HepG2 (cell line): ENCODE measurements around the gene TIMELESS. TPM values are rescaled to one million over a fixed set of nuclear protein-coding genes. Genes with fewer than 3 reads are reported as not detected.

Experiments used
- FOXA1 ChIP-seq, 2 experiments: fragments of 450-650 bp in 1 of 2; sonication (generic) in 1 of 2; formaldehyde crosslinking in 1 of 2; IDR thresholded peaks; 2 replicates each; pipeline versions ENCODE4 v1.4.0 to v1.6.1; 2016 to 2020; ENCODE audit warnings: missing genetic modification reagents in 1 of 2
- ISX ChIP-seq: sonication (generic); formaldehyde crosslinking; conservative IDR thresholded peaks from 2 replicates; pipeline ENCODE4 v1.5.0; 2020; ENCODE audit warnings: missing genetic modification reagents
- KAT2B ChIP-seq: fragments of 150-350 bp; IDR thresholded peaks from 2 replicates; pipeline ENCODE4 v1.6.1; 2014; ENCODE audit warnings: low read depth, low read length, borderline replicate concordance
- MAFK ChIP-seq, 2 experiments: IDR thresholded peaks in 1 of 2; conservative IDR thresholded peaks in 1 of 2; 2 replicates each; pipeline ENCODE4 v1.6.1; 2011; ENCODE audit warnings: improper control_type of control experiment in 2 of 2, low read length in 2 of 2
- NFYC ChIP-seq: IDR thresholded peaks from 2 replicates; pipeline ENCODE4 v1.6.1; 2016; ENCODE audit warnings: missing genetic modification reagents, missing compliant biosample characterization
- NR2F6 ChIP-seq, 2 experiments: IDR thresholded peaks; 2 replicates each; pipeline ENCODE4 v1.6.1; 2016; ENCODE audit warnings: antibody characterized with exemption in 1 of 2, mild to moderate bottlenecking in 1 of 2
- PHF5A ChIP-seq: IDR thresholded peaks from one replicate; pipeline ENCODE4 v1.6.1; 2018; ENCODE audit warnings: low read depth, missing genetic modification reagents; ENCODE audit not compliant: unreplicated experiment
- ZFY ChIP-seq: sonication (generic); formaldehyde crosslinking; IDR thresholded peaks from 2 replicates; pipeline ENCODE4 v1.4.0; 2020; ENCODE audit warnings: missing genetic modification reagents
- ZMAT3 ChIP-seq: sonication (generic); formaldehyde crosslinking; conservative IDR thresholded peaks from 2 replicates; pipeline ENCODE4 v1.7.0; 2021; ENCODE audit warnings: missing genetic modification reagents
- ZNF256 ChIP-seq: sonication (generic); formaldehyde crosslinking; conservative IDR thresholded peaks from 2 replicates; pipeline ENCODE4 v1.4.0; 2020; ENCODE audit warnings: missing genetic modification reagents
- ZNF335 ChIP-seq: sonication (generic); formaldehyde crosslinking; IDR thresholded peaks from 2 replicates; pipeline ENCODE4 v1.4.0; 2020; ENCODE audit warnings: missing genetic modification reagents
- ZNF563 ChIP-seq: sonication (generic); formaldehyde crosslinking; IDR thresholded peaks from 2 replicates; pipeline ENCODE4 v1.8.0; 2022; ENCODE audit warnings: mild to moderate bottlenecking, moderate library complexity, missing genetic modification reagents
- ZNF850 ChIP-seq: sonication (generic); formaldehyde crosslinking; conservative IDR thresholded peaks from 2 replicates; pipeline ENCODE4 v1.9.0; 2021; ENCODE audit warnings: mild to moderate bottlenecking, missing genetic modification reagents
- ZSCAN9 ChIP-seq: IDR thresholded peaks from 2 replicates; pipeline ENCODE4 v1.6.1; 2016; ENCODE audit warnings: borderline replicate concordance
- polyA plus RNA-seq, 8 experiments: library from polyadenylated mRNA; depleted of rRNA in 3 of 8; stranded (reverse) in 7 of 8; unstranded in 1 of 8; fragments of >200 nt; fragmentation: Illumina TruSeq in 4 of 8; extraction: Trizol in 4 of 8; gene quantifications; 2 replicates each; pipeline versions ENCODE4 v1.2.1 to v1.2.3, GENCODE V29; 2011 to 2016; ENCODE audit warnings: low read depth in 4 of 8, missing spikeins in 1 of 8, mixed read lengths in 1 of 8; ENCODE audit not compliant: insufficient read depth in 1 of 8
- total RNA-seq, 5 experiments: library from RNA; depleted of rRNA; stranded (reverse); fragments of >200 nt; fragmentation: Illumina TruSeq; extraction: Trizol; gene quantifications; 2 replicates each; pipeline ENCODE4 v1.2.3, GENCODE V29; 2016; ENCODE audit warnings: low read depth in 1 of 5
- TF ChIP-seq, protein P1 (sequence below): sonication (generic); formaldehyde crosslinking; IDR thresholded peaks from 2 replicates; pipeline ENCODE4 v1.4.0; 2020; ENCODE audit warnings: missing genetic modification reagents
- TF ChIP-seq, protein P2 (sequence below): sonication (generic); formaldehyde crosslinking; IDR thresholded peaks from 2 replicates; pipeline ENCODE4 v1.5.0; 2020; ENCODE audit warnings: mild to moderate bottlenecking, low read depth, missing genetic modification reagents, borderline replicate concordance
- TF ChIP-seq, protein P3 (sequence below): sonication (generic); formaldehyde crosslinking; IDR thresholded peaks from 2 replicates; pipeline ENCODE4 v1.5.1; 2020; ENCODE audit warnings: missing genetic modification reagents, mild to moderate bottlenecking, borderline replicate concordance
- TF ChIP-seq, protein P4 (sequence below): sonication (generic); formaldehyde crosslinking; IDR thresholded peaks from 2 replicates; pipeline ENCODE4 v1.4.0; 2020; ENCODE audit warnings: missing genetic modification reagents, borderline replicate concordance

Gene TIMELESS
- total and polyA plus RNA-seq, 2 of the 13 experiments (the other 11 are each of a cell fraction or from before 2014, with no cell fraction given) = 4.0 to 20.3 TPM

DNA sequence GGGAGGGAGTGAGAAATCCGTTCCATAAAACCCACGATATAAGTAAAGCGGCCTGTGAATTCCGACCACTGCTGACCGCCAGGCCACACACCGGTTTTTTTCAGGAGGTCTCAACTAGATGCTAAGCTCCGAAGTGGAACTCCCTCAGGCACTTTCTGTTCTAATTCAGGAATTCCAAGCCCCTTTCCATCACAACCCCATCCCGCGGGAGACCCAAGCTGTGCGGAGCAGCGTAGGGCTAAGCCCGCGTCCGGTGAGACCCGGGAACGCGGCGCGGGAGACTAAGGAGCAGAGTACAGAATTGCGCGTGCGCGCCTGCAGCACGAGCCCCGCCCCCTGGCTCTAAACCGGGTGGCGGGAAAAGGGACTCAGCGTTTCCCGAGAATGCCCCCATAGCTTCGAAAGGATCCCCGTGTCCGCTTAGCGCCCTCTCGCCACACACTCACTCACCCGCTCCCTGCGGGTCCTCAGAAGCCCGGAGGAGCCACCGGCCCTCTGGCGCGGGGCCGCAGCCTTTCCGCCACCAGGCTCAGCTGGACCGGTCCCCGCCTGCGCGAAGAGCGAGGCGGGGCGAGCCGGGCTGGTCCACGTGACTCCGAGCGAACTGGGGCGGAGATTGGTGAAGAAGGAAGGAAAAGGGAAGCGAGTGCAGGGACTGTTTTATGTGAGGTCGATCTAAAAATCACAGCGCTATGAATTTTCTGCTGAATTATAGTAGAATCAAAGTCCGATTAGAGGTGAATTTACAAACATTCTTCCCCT, at the start of gene TIMELESS (continued):
- TF ChIP-seq, protein P1, sequence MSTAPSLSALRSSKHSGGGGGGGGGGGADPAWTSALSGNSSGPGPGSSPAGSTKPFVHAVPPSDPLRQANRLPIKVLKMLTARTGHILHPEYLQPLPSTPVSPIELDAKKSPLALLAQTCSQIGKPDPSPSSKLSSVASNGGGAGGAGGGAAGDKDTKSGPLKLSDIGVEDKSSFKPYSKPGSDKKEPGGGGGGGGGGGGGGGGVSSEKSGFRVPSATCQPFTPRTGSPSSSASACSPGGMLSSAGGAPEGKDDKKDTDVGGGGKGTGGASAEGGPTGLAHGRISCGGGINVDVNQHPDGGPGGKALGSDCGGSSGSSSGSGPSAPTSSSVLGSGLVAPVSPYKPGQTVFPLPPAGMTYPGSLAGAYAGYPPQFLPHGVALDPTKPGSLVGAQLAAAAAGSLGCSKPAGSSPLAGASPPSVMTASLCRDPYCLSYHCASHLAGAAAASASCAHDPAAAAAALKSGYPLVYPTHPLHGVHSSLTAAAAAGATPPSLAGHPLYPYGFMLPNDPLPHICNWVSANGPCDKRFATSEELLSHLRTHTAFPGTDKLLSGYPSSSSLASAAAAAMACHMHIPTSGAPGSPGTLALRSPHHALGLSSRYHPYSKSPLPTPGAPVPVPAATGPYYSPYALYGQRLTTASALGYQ (CRISPR knock-in tag) = peak; percentile 62; the same call in 1 of the 2 replicates
- TF ChIP-seq PHF5A (CRISPR knock-in tag) = peak; percentile 80
- peak; percentile 37; the same call in 1 of the 2 replicates for TF ChIP-seq ISX (CRISPR knock-in tag)
- TF ChIP-seq ZNF256 (CRISPR knock-in tag) = 0 out of 2 replicates have a peak, but pooled peaks have one; percentile 61
- TF ChIP-seq ZMAT3 (CRISPR knock-in tag) = 0 out of 2 replicates have a peak, but pooled peaks have one; percentile 35
- TF ChIP-seq ZSCAN9 (CRISPR knock-in tag) = 0 out of 2 replicates have a peak, but pooled peaks have one; percentile 30
- TF ChIP-seq ZFY (CRISPR knock-in tag) = peak; percentile 89
- peak; percentile 84 for TF ChIP-seq ZNF563 (CRISPR knock-in tag)
- TF ChIP-seq FOXA1 (IDR thresholded peaks at IDR 0.05) = no peak
- no peak for TF ChIP-seq FOXA1 (CRISPR knock-in tag; IDR thresholded peaks at IDR 0.05)
- TF ChIP-seq NFYC = peak; percentile 28; the same call in 1 of the 2 replicates
- TF ChIP-seq, protein P2, sequence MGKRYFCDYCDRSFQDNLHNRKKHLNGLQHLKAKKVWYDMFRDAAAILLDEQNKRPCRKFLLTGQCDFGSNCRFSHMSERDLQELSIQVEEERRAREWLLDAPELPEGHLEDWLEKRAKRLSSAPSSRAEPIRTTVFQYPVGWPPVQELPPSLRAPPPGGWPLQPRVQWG (CRISPR knock-in tag) = no peak
- no peak for TF ChIP-seq MAFK (conservative IDR thresholded peaks at IDR 0.05 in 1 of 2, IDR thresholded peaks at IDR 0.05 in 1 of 2; ENCODE audit: low read length in 2 of 2)
- TF ChIP-seq, protein P3, sequence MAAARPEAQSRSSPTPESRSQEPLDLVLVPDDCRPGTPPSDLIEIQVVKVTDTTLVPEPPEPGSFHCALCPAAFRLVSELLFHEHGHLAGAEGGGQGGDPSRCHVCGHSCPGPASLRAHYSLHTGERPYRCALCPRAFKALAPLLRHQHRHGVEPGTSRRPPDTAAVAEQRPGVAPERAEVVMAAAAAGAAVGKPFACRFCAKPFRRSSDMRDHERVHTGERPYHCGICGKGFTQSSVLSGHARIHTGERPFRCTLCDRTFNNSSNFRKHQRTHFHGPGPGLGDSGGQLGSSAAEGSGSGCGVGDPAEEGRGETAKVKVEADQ (CRISPR knock-in tag) = peak; percentile 28
- no peak; the same call in 1 of the 2 replicates for TF ChIP-seq ZNF335 (CRISPR knock-in tag)
- no peak for TF ChIP-seq KAT2B
- TF ChIP-seq NR2F6 (IDR thresholded peaks at IDR 0.05) = no peak
- peak; percentile 33 for TF ChIP-seq NR2F6 (CRISPR knock-in tag; IDR thresholded peaks at IDR 0.05)
- TF ChIP-seq, protein P4, sequence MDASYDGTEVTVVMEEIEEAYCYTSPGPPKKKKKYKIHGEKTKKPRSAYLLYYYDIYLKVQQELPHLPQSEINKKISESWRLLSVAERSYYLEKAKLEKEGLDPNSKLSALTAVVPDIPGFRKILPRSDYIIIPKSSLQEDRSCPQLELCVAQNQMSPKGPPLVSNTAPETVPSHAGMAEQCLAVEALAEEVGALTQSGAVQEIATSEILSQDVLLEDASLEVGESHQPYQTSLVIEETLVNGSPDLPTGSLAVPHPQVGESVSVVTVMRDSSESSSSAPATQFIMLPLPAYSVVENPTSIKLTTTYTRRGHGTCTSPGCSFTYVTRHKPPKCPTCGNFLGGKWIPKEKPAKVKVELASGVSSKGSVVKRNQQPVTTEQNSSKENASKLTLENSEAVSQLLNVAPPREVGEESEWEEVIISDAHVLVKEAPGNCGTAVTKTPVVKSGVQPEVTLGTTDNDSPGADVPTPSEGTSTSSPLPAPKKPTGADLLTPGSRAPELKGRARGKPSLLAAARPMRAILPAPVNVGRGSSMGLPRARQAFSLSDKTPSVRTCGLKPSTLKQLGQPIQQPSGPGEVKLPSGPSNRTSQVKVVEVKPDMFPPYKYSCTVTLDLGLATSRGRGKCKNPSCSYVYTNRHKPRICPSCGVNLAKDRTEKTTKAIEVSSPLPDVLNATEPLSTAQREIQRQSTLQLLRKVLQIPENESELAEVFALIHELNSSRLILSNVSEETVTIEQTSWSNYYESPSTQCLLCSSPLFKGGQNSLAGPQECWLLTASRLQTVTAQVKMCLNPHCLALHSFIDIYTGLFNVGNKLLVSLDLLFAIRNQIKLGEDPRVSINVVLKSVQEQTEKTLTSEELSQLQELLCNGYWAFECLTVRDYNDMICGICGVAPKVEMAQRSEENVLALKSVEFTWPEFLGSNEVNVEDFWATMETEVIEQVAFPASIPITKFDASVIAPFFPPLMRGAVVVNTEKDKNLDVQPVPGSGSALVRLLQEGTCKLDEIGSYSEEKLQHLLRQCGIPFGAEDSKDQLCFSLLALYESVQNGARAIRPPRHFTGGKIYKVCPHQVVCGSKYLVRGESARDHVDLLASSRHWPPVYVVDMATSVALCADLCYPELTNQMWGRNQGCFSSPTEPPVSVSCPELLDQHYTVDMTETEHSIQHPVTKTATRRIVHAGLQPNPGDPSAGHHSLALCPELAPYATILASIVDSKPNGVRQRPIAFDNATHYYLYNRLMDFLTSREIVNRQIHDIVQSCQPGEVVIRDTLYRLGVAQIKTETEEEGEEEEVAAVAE (CRISPR knock-in tag) = 0 out of 2 replicates have a peak, but pooled peaks have one; percentile 47
- 0 out of 2 replicates have a peak, but pooled peaks have one; percentile 59 for TF ChIP-seq ZNF850
